ENCODE data around the gene VCAN. TPM values are rescaled to one million over a fixed set of nuclear protein-coding genes. Genes with fewer than 3 reads are reported as not detected.

Gene VCAN
- total RNA-seq, 2 donors from 2014 or later = 72.0 to 139 TPM

DNA sequence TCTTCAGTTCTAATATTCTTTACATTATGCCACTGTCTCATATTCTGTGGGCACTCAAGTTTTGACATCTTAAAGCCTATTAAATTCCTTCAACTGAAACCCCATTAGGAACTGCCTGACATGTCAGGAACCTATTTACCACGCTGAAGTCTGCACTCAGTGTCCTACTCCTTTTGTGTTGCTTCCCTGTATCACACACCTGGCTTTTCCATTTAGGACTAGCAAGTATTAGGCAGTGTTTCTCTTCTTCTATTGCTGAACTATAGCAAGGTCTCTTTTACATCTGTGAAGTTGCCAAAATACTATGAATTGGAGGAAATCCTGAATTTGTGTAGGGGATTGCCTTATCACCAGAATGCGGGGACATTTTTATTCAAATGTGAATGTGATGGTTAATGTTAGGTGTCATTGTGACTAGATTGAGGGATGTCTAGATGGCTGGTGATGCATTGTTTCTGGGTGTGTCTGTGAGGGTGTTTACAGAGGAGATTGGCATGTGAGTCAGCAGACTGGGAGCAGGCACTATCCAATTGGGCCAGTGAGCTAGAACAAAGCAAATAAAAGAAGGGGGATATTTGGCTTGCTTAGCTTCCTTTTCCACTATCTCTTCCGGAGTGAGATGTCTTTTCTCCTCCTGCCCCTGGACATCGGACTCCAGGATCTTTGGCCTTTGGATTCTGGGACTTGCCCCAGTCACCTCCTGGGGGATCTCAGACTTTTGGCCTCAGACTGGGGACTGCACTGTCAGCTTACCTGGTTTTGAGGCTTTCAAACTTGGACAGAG lies 21.2 kb upstream of the VCAN start:
- H3K4me1 ChIP-seq = peaks cover 0 to 13% of the 10 kb centered on the region in 2 donors
- no peak overlapping the region for H3K4me3 ChIP-seq
- TF ChIP-seq, protein P1, sequence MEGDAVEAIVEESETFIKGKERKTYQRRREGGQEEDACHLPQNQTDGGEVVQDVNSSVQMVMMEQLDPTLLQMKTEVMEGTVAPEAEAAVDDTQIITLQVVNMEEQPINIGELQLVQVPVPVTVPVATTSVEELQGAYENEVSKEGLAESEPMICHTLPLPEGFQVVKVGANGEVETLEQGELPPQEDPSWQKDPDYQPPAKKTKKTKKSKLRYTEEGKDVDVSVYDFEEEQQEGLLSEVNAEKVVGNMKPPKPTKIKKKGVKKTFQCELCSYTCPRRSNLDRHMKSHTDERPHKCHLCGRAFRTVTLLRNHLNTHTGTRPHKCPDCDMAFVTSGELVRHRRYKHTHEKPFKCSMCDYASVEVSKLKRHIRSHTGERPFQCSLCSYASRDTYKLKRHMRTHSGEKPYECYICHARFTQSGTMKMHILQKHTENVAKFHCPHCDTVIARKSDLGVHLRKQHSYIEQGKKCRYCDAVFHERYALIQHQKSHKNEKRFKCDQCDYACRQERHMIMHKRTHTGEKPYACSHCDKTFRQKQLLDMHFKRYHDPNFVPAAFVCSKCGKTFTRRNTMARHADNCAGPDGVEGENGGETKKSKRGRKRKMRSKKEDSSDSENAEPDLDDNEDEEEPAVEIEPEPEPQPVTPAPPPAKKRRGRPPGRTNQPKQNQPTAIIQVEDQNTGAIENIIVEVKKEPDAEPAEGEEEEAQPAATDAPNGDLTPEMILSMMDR (IDR thresholded peaks at IDR 0.05) = no peak
- DNase-seq (ENCODE audit: low spot score) = no peak
- H3K27me3 ChIP-seq = no peaks in the 10 kb centered on the region
- H3K36me3 ChIP-seq = no peaks in the 10 kb centered on the region
- H3K27ac ChIP-seq = no peak overlapping the region
- peaks cover 0 to 25% of the 10 kb centered on the region in 2 donors for H3K9me3 ChIP-seq

DNA sequence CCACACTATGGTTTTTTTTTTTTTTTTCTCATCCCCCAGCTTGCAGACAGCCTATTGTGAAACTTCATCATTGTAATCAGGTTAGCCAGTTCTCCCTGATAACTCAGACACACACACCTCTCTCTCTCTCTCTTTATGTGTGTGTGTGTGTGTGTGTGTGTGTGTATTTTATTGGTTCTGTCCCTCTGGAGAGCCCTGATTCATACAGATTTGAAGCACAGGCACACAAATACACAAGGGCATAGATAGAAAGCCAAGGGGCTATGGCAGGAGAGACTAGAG lies 20.6 kb upstream of the VCAN start:
- no peak for DNase-seq (ENCODE audit: low spot score)
- Histone ChIP-seq H3K4me1 (peaks cover 0 to 13% of the 10 kb centered on the region in 2 donors), H3K27me3 (no peaks in the 10 kb centered on the region), H3K27ac (no peak overlapping the region), H3K9me3 (peaks cover 0 to 29% of the 10 kb centered on the region in 2 donors), H3K36me3 (no peaks in the 10 kb centered on the region), H3K4me3 (no peak overlapping the region)
- TF ChIP-seq, protein P1 (IDR thresholded peaks at IDR 0.05) = no peak

DNA sequence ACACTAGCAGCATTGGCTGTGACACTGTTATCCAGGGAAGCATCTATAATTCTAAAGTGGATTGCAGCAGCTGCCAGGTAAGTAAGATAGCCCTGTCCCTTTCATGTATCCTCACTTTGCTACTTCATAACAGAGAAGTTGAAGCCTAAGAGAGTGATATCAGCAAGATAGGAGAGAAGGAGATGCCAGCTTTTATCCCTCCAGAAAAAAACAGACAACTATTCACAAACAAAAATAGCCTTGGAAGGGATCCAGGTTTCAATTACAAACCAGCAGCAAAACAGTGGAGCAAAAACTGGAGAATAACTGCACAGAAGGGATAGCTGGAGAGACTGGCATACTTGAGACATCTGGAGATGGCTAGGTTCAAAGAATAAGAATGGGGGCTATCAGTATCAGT lies 19.6 kb upstream of the VCAN start:
- Histone ChIP-seq H3K4me1 (peaks cover 0 to 3% of the 10 kb centered on the region in 2 donors), H3K36me3 (no peaks in the 10 kb centered on the region), H3K4me3 (no peak overlapping the region), H3K9me3 (peaks cover 0 to 38% of the 10 kb centered on the region in 2 donors), H3K27ac (no peak overlapping the region), H3K27me3 (no peaks in the 10 kb centered on the region)
- TF ChIP-seq, protein P1 (IDR thresholded peaks at IDR 0.05) = no peak
- DNase-seq (ENCODE audit: low spot score) = no peak

DNA sequence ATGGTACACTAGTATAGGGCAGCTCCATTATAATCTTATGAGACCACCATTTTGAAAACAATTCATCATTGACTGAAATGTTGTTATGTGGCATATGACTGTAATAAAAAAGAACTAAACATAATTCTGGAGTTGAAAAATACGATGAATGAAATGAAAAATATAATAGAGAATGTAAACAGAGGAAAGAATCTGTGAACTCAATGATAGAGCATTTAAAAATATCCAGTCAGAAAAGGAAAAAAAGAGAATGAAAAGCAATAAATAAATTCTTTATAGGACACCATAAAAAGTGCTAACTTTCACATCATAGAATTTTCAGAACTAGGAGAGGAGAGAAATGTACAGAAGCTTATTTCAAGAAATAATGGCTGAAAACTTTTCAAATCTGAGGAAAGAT lies 17.6 kb upstream of the VCAN start:
- Histone ChIP-seq H3K4me3 (no peak overlapping the region), H3K27me3 (no peaks in the 10 kb centered on the region), H3K4me1 (no peaks in the 10 kb centered on the region), H3K36me3 (no peaks in the 10 kb centered on the region), H3K27ac (no peak overlapping the region), H3K9me3 (peaks cover 0 to 39% of the 10 kb centered on the region in 2 donors)
- TF ChIP-seq, protein P1 (IDR thresholded peaks at IDR 0.05) = no peak
- no peak for DNase-seq (ENCODE audit: low spot score)

DNA sequence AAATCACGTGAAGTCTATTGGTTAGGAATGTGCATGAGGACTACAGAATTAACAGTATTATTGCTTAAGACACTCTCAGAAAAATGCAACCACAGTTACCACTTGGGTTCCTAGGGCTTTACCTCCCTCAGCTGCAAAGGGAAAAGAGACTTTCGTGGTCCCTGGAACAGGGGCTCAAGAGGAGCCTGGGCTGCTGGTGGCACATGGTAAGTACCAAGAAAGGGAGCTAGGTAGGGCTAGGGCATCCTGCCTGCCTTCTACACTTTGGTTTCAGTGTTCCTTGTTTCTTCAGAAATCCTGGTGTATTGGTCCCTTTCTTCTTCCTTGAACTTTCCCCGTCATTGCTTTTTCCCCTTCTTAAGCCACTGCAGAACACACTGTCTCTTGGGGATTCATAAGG lies 7.3 kb upstream of the VCAN start:
- Histone ChIP-seq H3K4me1 (no peaks in the 10 kb centered on the region), H3K36me3 (no peaks in the 10 kb centered on the region), H3K27me3 (no peaks in the 10 kb centered on the region), H3K9me3 (no peaks in the 10 kb centered on the region), H3K4me3 (no peak overlapping the region), H3K27ac (no peak overlapping the region)
- DNase-seq (ENCODE audit: low spot score) = no peak
- TF ChIP-seq, protein P1 (IDR thresholded peaks at IDR 0.05) = no peak
